Rectal smooth muscle tissue (tissue), 1 donor: ENCODE results near the gene TENM4.

ENCODE experiments used
- H3K27ac ChIP-seq: one replicate; pipeline ENCODE4 v1.7.0; 2013; ENCODE audit warnings: low read depth, low read length, inconsistent platforms
- H3K27me3 ChIP-seq: one replicate; pipeline ENCODE4 v1.7.0; 2013; ENCODE audit warnings: low read length; ENCODE audit not compliant: control insufficient read depth, insufficient read depth
- H3K36me3 ChIP-seq: one replicate; pipeline ENCODE4 v1.7.0; 2013; ENCODE audit warnings: low read length; ENCODE audit not compliant: control insufficient read depth, insufficient read depth
- H3K4me1 ChIP-seq: one replicate; pipeline ENCODE4 v1.7.0; 2013; ENCODE audit warnings: low read length; ENCODE audit not compliant: control insufficient read depth, insufficient read depth
- H3K4me3 ChIP-seq: one replicate; pipeline ENCODE4 v1.7.0; 2013; ENCODE audit warnings: low read length
- H3K9ac ChIP-seq: one replicate; pipeline ENCODE4 v1.7.0; 2013; ENCODE audit warnings: low read length

TENM4 gene

GRCh38 chr11:78796956-78797355, 643.9 kb downstream of the TENM4 start:
- Histone ChIP-seq H3K36me3 (no peaks in the 10 kb centered on the region), H3K4me3 (no peak overlapping the region), H3K4me1 (peaks cover 24% of the 10 kb centered on the region), H3K27me3 (no peaks in the 10 kb centered on the region), H3K9ac (no peak overlapping the region), H3K27ac (no peak overlapping the region)

- H3K4me3 ChIP-seq: no peak overlapping the region
- no peak overlapping the region for H3K27ac ChIP-seq
- no peak overlapping the region for H3K9ac ChIP-seq
- no peaks in the 10 kb centered on the region for H3K36me3 ChIP-seq
- H3K4me1 ChIP-seq: peaks cover 17% of the 10 kb centered on the region
- H3K27me3 ChIP-seq: no peaks in the 10 kb centered on the region
Observed at GRCh38 chr11:78795621-78796261, 645.1 kb downstream of the TENM4 start.

GRCh38 chr11:78791964-78792363, 648.9 kb downstream of the TENM4 start:
- no peak overlapping the region for H3K27ac ChIP-seq
- H3K9ac ChIP-seq: no peak overlapping the region
- no peak overlapping the region for H3K4me3 ChIP-seq
- H3K4me1 ChIP-seq: peaks cover 6% of the 10 kb centered on the region
- no peaks in the 10 kb centered on the region for H3K36me3 ChIP-seq
- no peaks in the 10 kb centered on the region for H3K27me3 ChIP-seq

DNA sequence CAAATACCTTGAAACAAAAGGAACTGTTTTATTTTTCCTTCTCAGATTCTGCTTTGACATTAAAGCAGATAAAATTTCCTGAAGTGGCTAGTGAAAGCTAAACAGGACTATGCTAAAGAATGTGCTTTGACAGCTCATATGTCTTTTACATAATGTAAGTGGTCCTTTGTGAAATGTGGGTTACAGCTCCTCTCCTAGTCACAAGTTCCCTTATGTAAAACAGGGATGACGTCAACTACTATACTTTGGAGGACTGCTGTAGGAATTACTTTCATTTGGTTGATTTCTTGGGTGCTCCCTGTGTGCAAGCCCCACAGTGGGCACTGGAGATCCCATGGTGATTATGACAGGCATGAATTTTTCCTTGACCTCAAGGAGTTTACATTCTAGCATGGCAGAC, 649.6 kb downstream of the TENM4 start:
- Histone ChIP-seq H3K27ac (no peak overlapping the region), H3K4me3 (no peak overlapping the region), H3K9ac (no peak overlapping the region), H3K36me3 (no peaks in the 10 kb centered on the region), H3K4me1 (peaks cover 6% of the 10 kb centered on the region), H3K27me3 (no peaks in the 10 kb centered on the region)

GRCh38 chr11:78790784-78791183, 650.0 kb downstream of the TENM4 start:
- Histone ChIP-seq H3K4me3 (no peak overlapping the region), H3K9ac (no peak overlapping the region), H3K4me1 (peaks cover 6% of the 10 kb centered on the region), H3K27me3 (no peaks in the 10 kb centered on the region), H3K36me3 (no peaks in the 10 kb centered on the region), H3K27ac (no peak overlapping the region)

DNA sequence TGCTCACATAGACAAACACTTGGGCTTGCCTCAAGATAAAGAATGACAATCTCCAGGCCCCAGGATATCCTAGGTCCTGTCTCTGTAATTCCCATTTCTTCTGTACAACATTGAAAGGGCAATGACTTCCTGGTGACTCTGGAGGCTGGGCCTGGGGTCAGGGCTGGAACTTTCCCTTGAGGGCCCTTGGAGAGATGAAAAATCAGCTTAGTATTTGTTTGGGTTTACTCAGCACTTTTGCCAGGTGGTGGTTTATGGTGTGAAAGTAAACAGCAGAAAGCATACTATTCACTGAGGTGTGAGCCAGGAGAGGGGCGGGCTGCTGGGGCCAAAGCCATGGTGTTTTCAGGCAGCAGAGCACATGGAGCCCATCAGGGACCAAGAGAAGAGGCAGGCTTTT, 651.5 kb downstream of the TENM4 start:
- no peaks in the 10 kb centered on the region for H3K36me3 ChIP-seq
- H3K27ac ChIP-seq: no peak overlapping the region
- H3K4me1 ChIP-seq: peaks cover 6% of the 10 kb centered on the region
- H3K9ac ChIP-seq: no peak overlapping the region
- H3K27me3 ChIP-seq: no peaks in the 10 kb centered on the region
- no peak overlapping the region for H3K4me3 ChIP-seq

DNA sequence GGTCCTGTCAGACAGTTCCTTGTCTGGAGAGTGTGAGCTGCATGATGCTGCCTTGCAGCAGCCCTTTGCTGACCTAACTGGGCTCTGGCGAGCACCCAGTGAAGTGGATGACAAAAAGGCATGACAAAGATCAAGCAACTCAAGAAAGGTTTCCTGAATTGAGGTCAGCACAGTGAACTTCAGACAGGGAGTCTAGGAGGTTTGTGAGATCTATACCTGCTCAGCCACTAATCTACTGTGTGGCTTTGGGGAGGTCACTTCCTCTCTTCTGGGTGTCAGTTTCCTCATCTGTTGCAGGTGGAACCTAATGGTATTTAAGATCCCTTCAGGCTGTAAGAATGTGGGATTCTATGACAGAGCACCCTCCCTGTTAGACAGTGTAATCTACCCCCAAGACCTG, 652.3 kb downstream of the TENM4 start:
- Histone ChIP-seq H3K9ac (no peak overlapping the region), H3K27me3 (no peaks in the 10 kb centered on the region), H3K36me3 (no peaks in the 10 kb centered on the region), H3K4me1 (peaks cover 6% of the 10 kb centered on the region), H3K27ac (no peak overlapping the region), H3K4me3 (no peak overlapping the region)

- Histone ChIP-seq H3K27ac (no peak overlapping the region), H3K4me3 (no peak overlapping the region), H3K27me3 (no peaks in the 10 kb centered on the region), H3K36me3 (no peaks in the 10 kb centered on the region), H3K4me1 (peaks cover 6% of the 10 kb centered on the region), H3K9ac (no peak overlapping the region)
Observed at GRCh38 chr11:78787696-78788095, 653.1 kb downstream of the TENM4 start.

GRCh38 chr11:78786746-78787145, 654.1 kb downstream of the TENM4 start:
- Histone ChIP-seq H3K9ac (no peak overlapping the region), H3K27me3 (no peaks in the 10 kb centered on the region), H3K4me3 (no peak overlapping the region), H3K36me3 (no peaks in the 10 kb centered on the region), H3K4me1 (peaks cover 6% of the 10 kb centered on the region), H3K27ac (no peak overlapping the region)

GRCh38 chr11:78786086-78786485, 654.7 kb downstream of the TENM4 start:
- no peak overlapping the region for H3K9ac ChIP-seq
- peaks cover 6% of the 10 kb centered on the region for H3K4me1 ChIP-seq
- H3K27me3 ChIP-seq: no peaks in the 10 kb centered on the region
- no peaks in the 10 kb centered on the region for H3K36me3 ChIP-seq
- H3K27ac ChIP-seq: no peak overlapping the region
- H3K4me3 ChIP-seq: no peak overlapping the region

DNA sequence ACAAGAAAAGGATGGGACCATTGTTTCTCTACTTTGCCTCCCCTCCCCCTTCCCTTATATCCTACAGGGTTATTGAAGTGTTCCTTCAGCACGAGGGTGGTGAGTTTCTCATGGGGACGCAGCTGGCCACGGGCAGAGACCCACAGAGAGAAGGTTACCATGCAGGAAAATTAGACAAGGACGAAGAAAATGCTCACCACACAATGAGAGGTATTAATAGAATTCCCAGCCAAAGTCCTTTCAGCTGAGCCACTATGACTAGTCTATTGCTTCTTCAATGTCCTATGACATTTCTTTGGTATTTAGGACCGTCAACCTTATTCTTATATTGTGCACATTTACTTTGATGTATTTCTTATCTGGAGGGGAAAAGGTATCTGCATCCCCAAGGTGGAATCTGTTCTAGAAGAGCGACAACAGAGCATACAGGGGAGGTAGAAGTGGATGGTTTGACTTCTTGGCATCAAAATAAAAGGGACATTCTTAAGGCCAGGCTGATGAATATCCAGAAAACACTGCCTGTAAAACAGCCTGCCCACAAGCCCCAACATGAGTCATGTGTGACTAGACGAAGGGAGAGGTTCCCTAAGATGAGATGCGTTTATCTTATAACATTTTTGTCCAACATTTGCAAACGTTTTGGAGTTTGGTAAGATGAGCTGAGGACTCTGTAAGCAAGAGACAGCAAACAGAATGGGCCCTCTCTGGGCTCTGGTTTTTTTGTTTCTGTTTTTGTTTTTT, 656.3 kb downstream of the TENM4 start:
- Histone ChIP-seq H3K27me3 (no peaks in the 10 kb centered on the region), H3K36me3 (no peaks in the 10 kb centered on the region), H3K4me1 (no peaks in the 10 kb centered on the region), H3K4me3 (no peak overlapping the region), H3K27ac (no peak overlapping the region), H3K9ac (no peak overlapping the region)

DNA sequence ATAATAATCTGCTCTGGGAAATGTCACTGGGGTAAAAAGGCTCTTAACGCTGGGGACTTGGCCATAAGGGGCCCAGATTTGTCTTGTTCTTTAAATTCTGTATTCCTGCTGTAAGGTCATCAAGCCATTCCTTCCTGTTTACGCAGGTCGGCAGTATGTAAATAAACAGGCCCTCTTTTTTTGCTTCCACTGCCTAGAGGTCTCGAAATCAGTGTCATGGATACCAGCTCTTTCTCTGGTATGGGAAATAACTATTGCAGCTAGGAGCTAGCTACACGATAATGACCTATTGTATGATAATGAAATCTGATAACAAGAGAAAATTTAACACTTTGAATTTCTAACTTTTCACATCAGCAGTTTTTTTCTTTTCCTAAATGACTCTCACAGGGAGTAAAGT, 657.0 kb downstream of the TENM4 start:
- no peaks in the 10 kb centered on the region for H3K36me3 ChIP-seq
- H3K4me3 ChIP-seq: no peak overlapping the region
- no peaks in the 10 kb centered on the region for H3K4me1 ChIP-seq
- no peaks in the 10 kb centered on the region for H3K27me3 ChIP-seq
- no peak overlapping the region for H3K27ac ChIP-seq
- H3K9ac ChIP-seq: no peak overlapping the region

DNA sequence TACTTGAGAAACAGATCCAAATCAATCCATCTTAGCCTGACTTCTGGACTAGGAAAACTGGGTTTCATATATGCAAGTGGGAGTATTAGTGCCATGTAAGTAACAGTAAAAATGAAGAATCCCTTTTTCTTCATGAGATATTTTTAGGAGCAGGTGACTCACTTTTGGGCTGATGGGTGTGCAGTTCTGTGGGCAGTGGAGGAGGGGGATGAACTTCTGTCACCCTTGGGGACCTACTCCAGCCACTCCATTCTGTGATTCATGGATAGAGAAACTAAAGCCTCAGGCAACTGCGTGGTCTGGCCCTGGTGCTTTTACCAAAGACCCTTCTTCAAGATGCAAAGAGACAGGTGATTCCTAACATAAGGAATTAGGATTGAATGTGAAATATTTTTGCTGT, 657.5 kb downstream of the TENM4 start:
- no peaks in the 10 kb centered on the region for H3K27me3 ChIP-seq
- no peak overlapping the region for H3K4me3 ChIP-seq
- H3K27ac ChIP-seq: no peak overlapping the region
- no peaks in the 10 kb centered on the region for H3K36me3 ChIP-seq
- H3K9ac ChIP-seq: no peak overlapping the region
- H3K4me1 ChIP-seq: no peaks in the 10 kb centered on the region
